Ureter (tissue), 1 donor: ENCODE results near the gene TMEM147. TPM values are rescaled to one million over a fixed set of nuclear protein-coding genes. Genes with fewer than 3 reads are reported as not detected.

ENCODE experiments used
- DNase-seq: peaks from one replicate; pipeline ENCODE4 v3.0.0-alpha.2; 2020; ENCODE audit warnings: low spot score
- total RNA-seq: library from RNA; stranded (reverse); gene quantifications from one replicate; pipeline ENCODE4 v1.2.4, GENCODE V29; 2023
- donor health status: DM: yes; HTN: yes; CAD: no.

Gene TMEM147
- total RNA-seq, 1 donor from 2014 or later, result 113 TPM

DNA sequence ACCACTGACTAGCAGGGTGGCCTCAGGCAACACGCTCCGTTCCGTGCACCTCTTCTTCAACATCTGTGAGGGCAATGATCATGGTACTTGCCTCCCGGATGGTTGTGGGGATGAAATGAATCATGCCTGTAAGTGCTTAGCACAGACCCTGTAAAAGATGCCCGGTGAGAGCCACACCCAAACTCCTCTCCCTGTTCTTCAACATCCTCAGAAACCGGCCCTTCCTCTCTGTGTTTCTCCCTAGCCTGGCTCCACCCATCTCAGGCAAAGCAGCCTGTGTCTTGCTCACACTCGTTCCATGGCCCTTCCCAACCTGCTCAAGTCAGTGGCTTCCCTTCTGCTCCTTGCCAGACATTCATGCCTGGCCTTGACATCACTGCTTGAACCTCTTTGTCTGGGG, 26.1 kb upstream of the TMEM147 start:
- DNase-seq, result no peak

- no peak for DNase-seq
These were observed 24.2 kb upstream of the TMEM147 start for GRCh38 chr19:35521124-35521743.

DNA sequence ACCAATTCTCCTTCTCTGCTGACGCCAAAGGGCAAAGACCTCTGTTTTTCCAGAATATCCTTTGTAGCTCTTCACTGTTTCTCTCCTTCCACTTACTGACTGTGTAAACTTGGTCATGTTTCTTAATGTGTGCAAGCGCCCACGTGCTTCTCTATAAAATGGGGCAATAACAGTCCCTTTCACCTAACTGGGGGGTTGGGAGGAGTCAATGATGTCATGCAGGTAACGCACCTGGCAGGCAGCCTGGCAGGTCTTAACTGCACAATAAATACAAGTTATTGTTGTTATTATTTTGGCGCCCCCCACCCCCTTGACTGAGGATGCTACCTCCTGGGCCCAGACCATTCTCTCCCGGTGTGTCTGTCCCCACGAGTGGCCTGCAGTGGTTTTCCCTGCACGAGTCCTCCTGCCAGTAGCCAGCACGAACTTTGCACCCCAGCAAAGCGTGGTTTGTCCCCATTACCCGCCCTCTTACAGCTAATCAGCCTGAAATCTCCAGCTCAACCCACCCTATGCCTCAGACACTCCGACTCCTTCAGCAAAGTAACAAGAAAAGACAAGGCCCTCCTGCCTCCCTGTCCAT, 22.6 kb upstream of the TMEM147 start:
- no peak for DNase-seq

DNA sequence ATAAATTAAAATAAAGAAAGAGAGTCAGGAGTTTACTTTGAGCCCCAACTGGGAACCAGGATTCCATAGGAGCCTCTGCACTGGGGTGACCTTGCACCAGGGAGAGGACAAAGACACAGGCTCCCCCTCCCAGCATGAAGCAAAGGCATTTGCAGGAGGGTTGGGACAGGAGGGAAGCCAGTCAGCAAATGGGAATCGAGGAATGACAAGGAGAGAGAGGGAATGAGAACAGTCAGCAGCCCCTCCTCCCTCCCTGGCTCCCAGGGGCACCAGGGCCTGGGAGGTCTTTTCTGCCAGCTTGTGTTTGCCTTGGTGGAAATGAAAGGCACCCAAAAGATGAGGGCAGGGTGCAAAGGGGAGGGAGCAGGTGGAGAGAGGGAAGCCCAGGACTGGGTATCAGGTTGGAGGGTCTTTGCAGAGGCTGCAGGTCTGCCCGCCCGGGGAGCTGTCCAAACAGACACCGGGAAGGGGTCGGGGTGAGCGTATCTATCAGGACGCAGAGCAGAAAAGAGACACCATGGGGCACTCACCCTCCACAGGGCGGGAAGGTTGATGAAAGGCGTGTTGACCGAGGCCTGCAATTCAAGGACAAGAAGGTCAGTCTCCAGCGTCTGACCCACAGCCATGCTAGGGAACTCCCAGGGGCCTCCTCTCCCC, 21.1 kb upstream of the TMEM147 start:
- DNase-seq, result no peak

DNA sequence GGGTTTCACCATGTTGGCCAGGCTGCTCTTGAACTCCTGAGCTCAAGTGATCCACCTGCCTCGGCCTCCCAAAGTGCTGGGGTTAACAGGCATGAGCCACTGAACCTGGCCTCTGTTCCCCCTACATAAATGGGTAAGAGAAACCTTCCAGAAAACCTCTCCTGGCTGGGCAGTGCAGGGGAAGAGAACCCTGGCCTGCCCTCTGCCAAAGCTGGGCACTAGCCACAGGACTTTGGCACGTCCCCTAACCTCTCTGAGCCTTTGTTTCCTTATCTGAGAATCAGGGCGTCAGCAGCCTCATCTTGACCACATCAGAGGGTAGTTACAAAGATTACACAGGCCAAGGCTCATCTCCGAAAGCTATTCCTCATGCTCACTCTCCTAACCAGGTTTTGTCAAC, 19.6 kb upstream of the TMEM147 start:
- no peak for DNase-seq

DNA sequence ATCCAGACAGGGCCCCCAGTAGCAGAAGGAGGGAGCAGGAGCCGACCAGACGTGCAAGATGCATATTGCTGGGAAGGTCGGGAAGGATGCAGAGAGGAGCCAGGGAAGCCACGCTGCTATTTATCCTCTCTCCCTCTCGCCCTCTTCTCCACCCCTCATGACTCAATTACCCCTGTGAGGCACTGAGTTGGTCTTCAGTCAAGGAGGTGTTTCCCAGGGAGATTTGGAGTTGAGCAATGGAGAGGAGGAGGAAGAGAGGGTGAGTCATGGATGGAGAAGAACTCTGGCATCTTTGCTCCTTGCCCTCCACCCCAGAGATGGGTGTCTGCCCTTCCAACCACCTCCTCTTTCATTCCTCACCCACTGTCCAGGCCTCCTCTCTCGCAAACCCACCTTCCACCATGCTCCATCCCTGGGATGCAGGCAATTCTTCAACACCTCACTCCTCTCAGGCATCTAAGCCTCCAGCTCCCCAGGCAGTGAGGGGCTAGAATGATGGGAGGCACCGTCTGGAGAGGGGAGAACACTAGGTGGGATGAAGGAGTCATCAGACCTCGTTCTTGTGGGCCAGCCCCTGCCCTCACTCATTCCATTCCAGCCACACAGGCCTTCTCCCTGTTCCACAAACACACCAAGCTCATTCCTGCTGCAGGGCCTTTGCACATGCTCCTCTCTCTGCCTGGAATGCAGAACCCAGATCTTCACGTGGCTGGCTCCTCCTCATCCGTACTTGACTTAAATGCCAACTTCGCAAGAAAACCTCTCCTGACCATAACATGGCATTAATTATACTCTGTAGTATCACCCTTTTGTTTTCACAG, 17.0 kb upstream of the TMEM147 start, which contains the start of gene SBSN:
TSS of gene SBSN (minus strand) at position 94 of the 821 bp plus-strand sequence. CDS start at position 64, 30 bp downstream.
- DNase-seq, result no peak

GRCh38 chr19:35529241-35530218, 15.9 kb upstream of the TMEM147 start:
- DNase-seq, result no peak

DNA sequence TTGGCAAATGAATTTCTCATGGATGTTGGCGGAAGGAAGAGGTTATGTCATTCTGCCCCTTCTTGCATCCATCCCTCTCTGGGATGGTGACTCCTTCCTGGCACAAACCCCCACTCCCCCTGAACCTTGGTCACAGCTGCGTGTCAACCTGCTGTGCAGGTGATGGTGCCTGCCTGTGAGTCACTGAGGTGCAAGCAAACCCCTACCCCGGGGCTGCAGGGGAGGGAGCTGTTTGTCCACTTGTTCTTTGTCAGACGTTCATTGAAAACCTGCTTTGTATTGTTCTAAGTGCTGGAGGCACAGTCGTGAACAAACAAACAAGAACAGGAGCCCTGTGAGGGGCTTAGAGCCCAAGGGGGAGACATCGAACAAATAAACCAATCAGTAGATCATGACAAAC, 14.1 kb upstream of the TMEM147 start:
- DNase-seq, result no peak

DNA sequence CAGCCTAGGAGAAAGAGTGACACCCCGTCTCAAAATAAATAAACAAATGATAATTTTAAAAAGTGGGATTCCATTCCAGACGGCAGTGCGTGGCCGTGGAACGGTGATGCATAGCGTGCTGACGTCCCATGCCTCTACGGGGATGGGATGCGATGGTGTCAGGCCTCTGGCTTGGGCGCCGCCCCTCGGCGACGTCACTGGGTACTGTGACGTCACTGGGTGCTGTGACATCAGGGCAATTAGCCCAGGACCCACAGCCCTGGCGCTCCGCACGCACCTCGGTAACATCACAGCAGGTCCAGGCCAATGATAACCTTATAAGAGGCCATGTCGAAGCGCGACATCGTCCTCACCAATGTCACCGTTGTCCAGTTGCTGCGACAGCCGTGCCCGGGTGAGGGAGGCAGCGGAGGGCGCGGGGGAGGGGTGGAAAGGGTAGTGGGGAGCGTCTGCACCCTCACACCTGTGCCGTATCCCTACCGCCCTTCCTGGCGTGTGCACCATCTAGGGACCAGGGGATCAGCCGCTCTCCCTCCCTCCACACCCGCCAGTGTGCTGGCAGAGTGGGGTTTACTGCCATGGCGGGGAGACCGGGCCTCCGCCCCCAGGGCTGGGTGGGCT, 12.1 kb upstream of the TMEM147 start, which contains the start of gene GAPDHS:
TSS of gene GAPDHS (plus strand) at position 256 of the 621 bp plus-strand sequence. CDS start at position 328, 72 bp downstream.
- DNase-seq, result no peak

DNA sequence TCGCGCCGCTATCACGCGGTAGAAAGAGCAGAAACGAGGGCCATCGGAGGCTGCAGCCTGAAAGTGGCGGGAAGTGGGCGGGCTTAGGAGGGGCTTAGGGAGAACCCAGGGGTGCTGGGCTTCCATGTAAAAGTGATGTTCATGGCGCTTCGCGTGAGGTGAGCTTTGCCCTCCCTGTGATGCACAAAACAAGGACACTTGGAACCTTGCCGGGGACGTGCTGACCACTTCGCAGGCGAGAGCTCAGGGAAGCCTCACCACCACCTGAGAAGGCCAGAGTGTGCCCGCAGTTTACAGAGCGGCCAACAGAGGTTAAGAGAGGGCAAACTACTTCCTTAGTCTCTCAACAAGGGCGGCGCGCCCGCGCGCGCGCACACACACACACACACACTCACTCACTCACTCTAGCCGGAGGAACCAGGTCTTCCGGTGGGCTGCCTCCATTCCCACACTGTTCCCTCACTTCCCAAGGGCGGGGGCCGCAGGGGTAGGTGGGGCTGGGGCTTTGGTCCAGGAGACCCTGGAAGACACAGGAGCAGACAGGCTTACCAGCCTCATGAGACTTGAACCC, 11.5 kb upstream of the TMEM147 start:
- peak; percentile 62 for DNase-seq

GRCh38 chr19:35534803-35535480, 10.5 kb upstream of the TMEM147 start:
- DNase-seq, result no peak

DNA sequence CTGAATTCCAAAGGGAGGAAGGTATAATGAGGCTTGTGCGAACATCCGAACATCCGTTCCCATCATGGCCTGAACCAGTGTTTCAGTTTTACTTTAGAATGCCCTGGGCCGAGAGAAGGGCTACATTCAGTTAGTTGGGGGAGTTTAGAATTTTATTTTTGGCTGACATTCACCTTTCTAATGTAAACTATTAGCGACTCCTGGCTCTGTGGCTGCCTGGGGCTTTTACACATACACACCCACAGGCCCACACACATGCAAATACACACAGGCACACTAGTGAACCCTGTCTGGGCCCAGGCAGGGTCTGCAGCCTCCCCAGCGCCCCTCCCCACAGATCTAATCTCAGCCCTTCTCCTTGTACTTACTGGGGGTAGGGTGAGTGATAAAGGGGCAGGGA, 6.1 kb upstream of the TMEM147 start:
- DNase-seq, result no peak

GRCh38 chr19:35539850-35540249, 5.6 kb upstream of the TMEM147 start:
- DNase-seq, result no peak

- no peak for DNase-seq
These were observed 5.0 kb upstream of the TMEM147 start for GRCh38 chr19:35540356-35540927.

DNA sequence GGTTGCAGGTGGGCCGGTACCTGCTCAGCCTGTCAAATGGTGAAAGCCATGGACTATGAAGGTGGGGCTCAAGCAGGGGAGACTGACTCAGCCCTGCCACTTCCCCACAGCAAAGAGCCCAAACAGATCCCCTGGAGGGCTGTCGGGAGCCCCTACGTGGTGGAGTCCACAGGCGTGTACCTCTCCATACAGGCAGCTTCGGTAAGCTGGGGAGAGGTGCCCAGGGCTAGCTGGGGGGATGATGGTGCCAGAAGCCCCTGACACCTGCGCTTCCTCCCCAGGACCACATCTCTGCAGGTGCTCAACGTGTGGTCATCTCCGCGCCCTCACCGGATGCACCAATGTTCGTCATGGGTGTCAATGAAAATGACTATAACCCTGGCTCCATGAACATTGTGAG, 3.2 kb upstream of the TMEM147 start:
- DNase-seq, result no peak

DNA sequence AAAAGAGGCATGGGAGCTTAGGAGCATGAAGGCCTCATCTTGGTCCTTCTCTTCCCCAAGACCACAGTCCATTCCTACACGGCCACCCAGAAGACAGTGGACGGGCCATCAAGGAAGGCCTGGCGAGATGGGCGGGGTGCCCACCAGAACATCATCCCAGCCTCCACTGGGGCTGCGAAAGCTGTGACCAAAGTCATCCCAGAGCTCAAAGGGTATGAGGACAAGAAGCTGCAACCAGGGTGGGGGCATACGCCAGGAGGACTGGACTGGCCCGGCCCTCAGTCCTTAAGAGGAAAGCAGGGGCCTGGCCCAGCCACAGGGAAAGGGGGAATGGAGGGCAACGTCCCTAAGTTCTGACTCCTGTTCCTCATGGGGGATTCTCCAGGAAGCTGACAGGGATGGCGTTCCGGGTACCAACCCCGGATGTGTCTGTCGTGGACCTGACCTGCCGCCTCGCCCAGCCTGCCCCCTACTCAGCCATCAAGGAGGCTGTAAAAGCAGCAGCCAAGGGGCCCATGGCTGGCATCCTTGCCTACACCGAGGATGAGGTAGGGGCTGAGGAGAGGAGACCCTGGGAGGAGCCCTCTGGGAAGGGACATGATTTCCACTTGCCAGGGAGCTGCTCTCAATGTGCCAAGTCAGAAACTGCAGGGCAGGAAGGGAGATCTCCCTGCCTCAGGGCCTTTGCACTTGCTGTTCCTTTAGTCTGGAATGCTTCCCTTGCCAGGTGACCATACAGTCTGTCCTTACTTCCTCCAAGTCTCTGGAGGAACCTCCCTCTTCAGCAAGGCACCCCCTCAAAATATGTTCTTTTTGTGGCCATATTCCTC, 1.9 kb upstream of the TMEM147 start:
- no peak for DNase-seq

DNA sequence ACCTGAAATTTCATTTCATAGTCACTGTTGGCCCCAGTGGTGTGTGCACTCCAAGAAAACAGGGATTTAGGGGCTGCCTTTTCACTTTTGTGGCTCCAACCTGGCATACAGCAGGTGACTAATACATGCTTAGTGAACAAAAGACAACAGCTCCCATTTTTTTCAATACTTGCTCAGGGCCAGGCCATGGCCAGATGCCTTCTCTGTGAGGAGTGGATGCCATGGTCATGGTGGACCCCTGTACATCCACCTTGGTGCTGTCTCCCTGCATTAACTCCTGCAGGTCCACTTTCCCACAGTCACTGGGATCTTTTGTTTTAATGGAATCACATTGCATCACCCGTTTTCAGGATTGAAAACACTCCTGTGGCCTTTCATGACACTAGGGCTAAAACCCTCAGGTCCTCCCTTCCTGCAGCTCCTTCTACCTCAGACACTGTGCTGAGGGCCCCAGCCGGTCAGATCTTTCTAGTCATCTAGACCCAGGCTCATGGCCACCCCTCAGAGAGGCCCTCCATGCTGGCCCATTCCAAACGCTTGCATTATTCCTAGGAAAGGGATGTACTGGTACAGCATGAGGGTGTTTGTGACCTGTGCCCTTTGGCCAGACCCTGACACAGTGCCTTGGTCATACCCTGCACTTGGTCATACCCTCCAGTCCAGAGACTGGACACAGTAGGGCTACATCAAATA, 1.2 kb upstream of the TMEM147 start:
- DNase-seq, result no peak
